Uterus (tissue), 2 donors: ENCODE measurements around the gene ALDH1A1.
"Not testable (repeated sequence)": the region's sequence is repeated elsewhere in the genome, so short reads cannot be mapped to it uniquely, and the experiment has no call there.

ENCODE experiments used
- POLR2A ChIP-seq, 2 donors: fragments of 450-650 bp; IDR thresholded peaks; one replicate each; pipeline ENCODE4 v1.6.1; 2016; ENCODE audit warnings: antibody characterized with exemption in 2 of 2, mild to moderate bottlenecking in 1 of 2, moderate library complexity in 1 of 2
- TF ChIP-seq, protein P1 (sequence below), 4 experiments: fragments of 200-600 bp in 2 of 4; fragments of 450-650 bp in 2 of 4; sonication (generic) in 2 of 4; IDR thresholded peaks; one replicate each; pipeline ENCODE4 v1.5.1; 2016 to 2019; ENCODE audit warnings: antibody characterized with exemption in 4 of 4, mild to moderate bottlenecking in 2 of 4, moderate library complexity in 1 of 4

- TF ChIP-seq, protein P1, sequence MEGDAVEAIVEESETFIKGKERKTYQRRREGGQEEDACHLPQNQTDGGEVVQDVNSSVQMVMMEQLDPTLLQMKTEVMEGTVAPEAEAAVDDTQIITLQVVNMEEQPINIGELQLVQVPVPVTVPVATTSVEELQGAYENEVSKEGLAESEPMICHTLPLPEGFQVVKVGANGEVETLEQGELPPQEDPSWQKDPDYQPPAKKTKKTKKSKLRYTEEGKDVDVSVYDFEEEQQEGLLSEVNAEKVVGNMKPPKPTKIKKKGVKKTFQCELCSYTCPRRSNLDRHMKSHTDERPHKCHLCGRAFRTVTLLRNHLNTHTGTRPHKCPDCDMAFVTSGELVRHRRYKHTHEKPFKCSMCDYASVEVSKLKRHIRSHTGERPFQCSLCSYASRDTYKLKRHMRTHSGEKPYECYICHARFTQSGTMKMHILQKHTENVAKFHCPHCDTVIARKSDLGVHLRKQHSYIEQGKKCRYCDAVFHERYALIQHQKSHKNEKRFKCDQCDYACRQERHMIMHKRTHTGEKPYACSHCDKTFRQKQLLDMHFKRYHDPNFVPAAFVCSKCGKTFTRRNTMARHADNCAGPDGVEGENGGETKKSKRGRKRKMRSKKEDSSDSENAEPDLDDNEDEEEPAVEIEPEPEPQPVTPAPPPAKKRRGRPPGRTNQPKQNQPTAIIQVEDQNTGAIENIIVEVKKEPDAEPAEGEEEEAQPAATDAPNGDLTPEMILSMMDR (IDR thresholded peaks at IDR 0.05) = not testable (repeated sequence)
- not testable (repeated sequence) for TF ChIP-seq POLR2A (IDR thresholded peaks at IDR 0.05)
Observed at GRCh38 chr9:72939581-72939980, 13.3 kb downstream of the ALDH1A1 start.
